ENCODE results near the gene TM4SF20. TPM values are rescaled to one million over a fixed set of nuclear protein-coding genes. Genes with fewer than 3 reads are reported as not detected.

The TM4SF20 gene
- polyA plus RNA-seq, 1 donor (not counting 4 experiments of a cell fraction or from before 2014, with no cell fraction given): not detected

- H3K9me1 ChIP-seq (ENCODE audit: control insufficient read depth, extremely low read depth, insufficient read depth, low read length): no peaks in the 10 kb centered on the region
- H2AFZ ChIP-seq (ENCODE audit: control insufficient read depth, low read length): peak overlapping the region; percentile 58
- no peaks in the 10 kb centered on the region for H3K36me3 ChIP-seq (ENCODE audit: control insufficient read depth in 2 of 2, extremely low read depth in 1 of 2, insufficient read depth in 2 of 2, low read length in 2 of 2)
- peak overlapping the region; percentile 8 for H3K27ac ChIP-seq (ENCODE audit: control insufficient read depth, insufficient read depth, low read length)
- FAIRE-seq (no peak), DNase-seq (ENCODE audit: low read depth, low spot score) (no peak)
- no peaks in the 10 kb centered on the region for H3K9me3 ChIP-seq (ENCODE audit: control insufficient read depth, low read depth, low read length)
- no peaks in the 10 kb centered on the region for H4K20me1 ChIP-seq (ENCODE audit: control insufficient read depth, extremely low read depth, insufficient read depth, low read length)
- dilution Hi-C loops (cut with MboI; ENCODE audit: extremely low pct_ligation_motif_present, low sequenced_read_pairs): no loop called here
- H3K4me3 ChIP-seq (ENCODE audit: control insufficient read depth in 2 of 3, extremely low read depth in 1 of 3, insufficient read depth in 2 of 3, low read depth in 1 of 3, low read length in 3 of 3): no peak overlapping the region
- H3K4me1 ChIP-seq (ENCODE audit: control insufficient read depth, extremely low read depth, insufficient read depth, low read length): peaks cover 48% of the 10 kb centered on the region
- peak overlapping the region; percentile 16 for H3K4me2 ChIP-seq (ENCODE audit: control insufficient read depth, extremely low read depth, insufficient read depth, low read depth, low read length)
- no peaks in the 10 kb centered on the region for H3K27me3 ChIP-seq (ENCODE audit: control insufficient read depth, extremely low read depth, insufficient read depth, low read length)
- H3K79me2 ChIP-seq (ENCODE audit: control insufficient read depth, insufficient read depth, low read length): no peaks in the 10 kb centered on the region
- TF ChIP-seq CTCF (optimal IDR thresholded peaks at IDR 0.05 in 1 of 3, IDR thresholded peaks at IDR 0.05 in 1 of 3, conservative IDR thresholded peaks at IDR 0.05 in 1 of 3; ENCODE audit: extremely low read depth in 1 of 3, insufficient read depth in 2 of 3, low read length in 3 of 3): no peak
- TF ChIP-seq EZH2 (IDR thresholded peaks at IDR 0.05; ENCODE audit: low read length): no peak
- no peak overlapping the region for H3K9ac ChIP-seq (ENCODE audit: control insufficient read depth, extremely low read depth, insufficient read depth, low read length)
These were observed 33.8 kb upstream of the TM4SF20 start for GRCh38 chr2:227412877-227413276.

- H2AFZ ChIP-seq (ENCODE audit: control insufficient read depth, low read length): no peak overlapping the region
- no peaks in the 10 kb centered on the region for H3K27me3 ChIP-seq (ENCODE audit: control insufficient read depth, extremely low read depth, insufficient read depth, low read length)
- peak; percentile 13 for FAIRE-seq
- dilution Hi-C loops (cut with MboI; ENCODE audit: extremely low pct_ligation_motif_present, low sequenced_read_pairs): no loop called here
- no peaks in the 10 kb centered on the region for H3K79me2 ChIP-seq (ENCODE audit: control insufficient read depth, insufficient read depth, low read length)
- H3K4me1 ChIP-seq (ENCODE audit: control insufficient read depth, extremely low read depth, insufficient read depth, low read length): peaks cover 57% of the 10 kb centered on the region
- H3K9me1 ChIP-seq (ENCODE audit: control insufficient read depth, extremely low read depth, insufficient read depth, low read length): no peaks in the 10 kb centered on the region
- no peaks in the 10 kb centered on the region for H3K9me3 ChIP-seq (ENCODE audit: control insufficient read depth, low read depth, low read length)
- no peak for TF ChIP-seq CTCF (optimal IDR thresholded peaks at IDR 0.05 in 1 of 3, IDR thresholded peaks at IDR 0.05 in 1 of 3, conservative IDR thresholded peaks at IDR 0.05 in 1 of 3; ENCODE audit: extremely low read depth in 1 of 3, insufficient read depth in 2 of 3, low read length in 3 of 3)
- TF ChIP-seq EZH2 (IDR thresholded peaks at IDR 0.05; ENCODE audit: low read length): no peak
- H3K27ac ChIP-seq (ENCODE audit: control insufficient read depth, insufficient read depth, low read length): peak overlapping the region; percentile 82
- peak overlapping the region; percentile 62 for H3K4me2 ChIP-seq (ENCODE audit: control insufficient read depth, extremely low read depth, insufficient read depth, low read depth, low read length)
- peak overlapping the region in 1 of 3 experiments; percentile 25 for H3K4me3 ChIP-seq (ENCODE audit: control insufficient read depth in 2 of 3, extremely low read depth in 1 of 3, insufficient read depth in 2 of 3, low read depth in 1 of 3, low read length in 3 of 3)
- no peaks in the 10 kb centered on the region for H4K20me1 ChIP-seq (ENCODE audit: control insufficient read depth, extremely low read depth, insufficient read depth, low read length)
- H3K36me3 ChIP-seq (ENCODE audit: control insufficient read depth in 2 of 2, extremely low read depth in 1 of 2, insufficient read depth in 2 of 2, low read length in 2 of 2): no peaks in the 10 kb centered on the region
- H3K9ac ChIP-seq (ENCODE audit: control insufficient read depth, extremely low read depth, insufficient read depth, low read length): peak overlapping the region; percentile 50
- no peak for DNase-seq (ENCODE audit: low read depth, low spot score)
These were observed 32.9 kb upstream of the TM4SF20 start for GRCh38 chr2:227411990-227412350.

Measured in keratinocyte (primary cell).